Sigmoid colon (tissue), 7 donors: ENCODE measurements around the gene MYL6B. TPM values are rescaled to one million over a fixed set of nuclear protein-coding genes. Genes with fewer than 3 reads are reported as not detected.
A peak's percentile ranks its signal among the peaks of the same experiment; 100 is the strongest.

Source experiments
- DNase-seq: peaks from one replicate; pipeline ENCODE4 v3.0.0-alpha.2; 2019
- H3K27ac ChIP-seq, 4 donors: fragments of 200-600 bp; sonication (generic); one replicate each; pipeline ENCODE4 v1.5.1; 2016 to 2019; ENCODE audit warnings: mild to moderate bottlenecking in 1 of 4
- H3K27me3 ChIP-seq, 3 donors: fragments of 200-600 bp; sonication (generic); one replicate each; pipeline ENCODE4 v1.5.1; 2019; ENCODE audit warnings: mild to moderate bottlenecking in 1 of 3
- H3K36me3 ChIP-seq, 4 donors: fragments of 200-600 bp; sonication (generic); one replicate each; pipeline ENCODE4 v1.5.1; 2016 to 2019
- H3K4me1 ChIP-seq, 4 donors: fragments of 200-600 bp; sonication (generic); one replicate each; pipeline ENCODE4 v1.5.1; 2017 to 2019
- H3K4me3 ChIP-seq, 4 donors: fragments of 200-600 bp; sonication (generic); one replicate each; pipeline ENCODE4 v1.5.1; 2017 to 2019; ENCODE audit warnings: mild to moderate bottlenecking in 2 of 4, moderate library complexity in 1 of 4
- H3K9me3 ChIP-seq, 4 donors: fragments of 200-600 bp in 3 of 4; sonication (generic) in 3 of 4; one replicate each; pipeline versions ENCODE4 v1.5.1 to v1.6.1; 2013 to 2019
- CTCF ChIP-seq, 4 experiments: fragments of 450-650 bp in 3 of 4; fragments of 200-600 bp in 1 of 4; IDR thresholded peaks; one replicate each; pipeline ENCODE4 v1.5.1; 2016 to 2019; ENCODE audit warnings: antibody characterized with exemption in 4 of 4, mild to moderate bottlenecking in 3 of 4, moderate library complexity in 2 of 4
- EP300 ChIP-seq, 4 donors: sonication (generic); formaldehyde crosslinking; IDR thresholded peaks; one replicate each; pipeline ENCODE4 v1.6.1; 2017; ENCODE audit warnings: antibody characterized with exemption in 4 of 4
- POLR2A ChIP-seq, 2 donors: fragments of 450-650 bp; IDR thresholded peaks; one replicate each; pipeline ENCODE4 v1.6.1; 2016; ENCODE audit warnings: antibody characterized with exemption in 2 of 2, mild to moderate bottlenecking in 2 of 2, moderate library complexity in 2 of 2
- POLR2AphosphoS5 ChIP-seq, 4 donors: sonication (generic); formaldehyde crosslinking; IDR thresholded peaks; one replicate each; pipeline ENCODE4 v1.6.1; 2017; ENCODE audit warnings: antibody characterized with exemption in 4 of 4
- WGBS, 2 donors: extraction: QIAGEN DNeasy Blood & Tissue Kit; methylation state at CpG; one replicate each; pipeline ENCODE4 v1.1.7; 2013; 5-methylcytosine and 5-hydroxymethylcytosine counted together
- intact Hi-C: fragments of 100-400 bp; cut with DNase I; formaldehyde crosslinking; loops from one replicate; pipeline ENCODE4 v1.15.1; 2023
- polyA plus RNA-seq, 3 donors: library from polyadenylated mRNA; stranded (reverse); fragments of 200-250 nt; gene quantifications; one replicate each; pipeline ENCODE4 v1.2.3, GENCODE V29; 2013
- total RNA-seq, 4 donors: library from RNA; depleted of rRNA; stranded (reverse); fragments of >200 nt; gene quantifications; one replicate each; pipeline ENCODE4 v1.1.0, GENCODE V29; 2016
- donor health status: healthy with polysubstance abuse.
- donor health status: Bipolar disorder and iron deficiency.
- donor health status: healthy.

MYL6B gene
- total RNA-seq (10 to 100 TPM; 37.7 to 90.6 (median 64.1) TPM), polyA plus RNA-seq (10 to 100 TPM; 26.4 to 63.7 (median 32.3) TPM)

GRCh38 chr12:56152132-56152755, at the start of gene MYL6B:
MYL6B (plus strand) TSS chr12:56152587; CDS start chr12:56153919, 1,332 bp downstream.
- H3K4me1 ChIP-seq, result peaks cover 0 to 36% (median 25%) of the 10 kb centered on the region in 4 donors
- no peaks in the 10 kb centered on the region for H3K27me3 ChIP-seq
- intact Hi-C loops, result no loop called here
- H3K36me3 ChIP-seq, result no peaks in the 10 kb centered on the region
- H3K9me3 ChIP-seq, result no peaks in the 10 kb centered on the region
- WGBS, 2 donors, result 0 to 1% methylated on average over 37 of the region's 37 CpGs
- peak within 1 kb of the TSS; percentile 59 to 79 (median 68) for H3K4me3 ChIP-seq
- TF ChIP-seq POLR2A (IDR thresholded peaks at IDR 0.05) (peak in 1 of 2 donors; percentile 29), POLR2AphosphoS5 (IDR thresholded peaks at IDR 0.05) (peak; percentile 60 to 94 (median 82)), CTCF (IDR thresholded peaks at IDR 0.05) (no peak), EP300 (IDR thresholded peaks at IDR 0.05) (peak in 1 of 4 donors; percentile 76)
- DNase-seq, result peak; percentile 97
- H3K27ac ChIP-seq, result peak within 1 kb of the TSS; percentile 92 to 97 (median 94)

DNA sequence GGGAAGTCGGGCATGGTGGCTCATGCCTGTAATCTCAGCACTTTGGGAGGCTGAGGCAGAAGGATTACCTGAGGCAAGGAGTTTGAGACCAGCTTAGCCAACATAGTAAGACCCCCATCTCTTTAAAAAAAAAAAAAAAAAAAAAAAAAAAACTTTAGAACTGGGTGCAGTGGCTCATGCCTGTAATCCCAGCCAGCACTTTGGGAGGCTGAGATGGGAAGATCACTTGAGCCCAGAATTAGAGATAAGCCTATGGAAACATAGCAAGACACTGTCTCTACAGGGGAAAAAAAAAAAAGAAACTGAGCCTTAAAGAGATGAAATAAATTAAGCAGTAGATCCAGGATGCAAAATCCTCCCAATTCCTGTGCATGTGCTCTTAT, 49.7 kb upstream of the MYL6B start:
- no peaks in the 10 kb centered on the region for H3K9me3 ChIP-seq
- peaks cover 3 to 12% (median 9%) of the 10 kb centered on the region in 4 donors for H3K36me3 ChIP-seq
- no peak overlapping the region for H3K4me3 ChIP-seq
- H3K4me1 ChIP-seq, result peaks cover 0 to 27% (median 21%) of the 10 kb centered on the region in 4 donors
- H3K27ac ChIP-seq, result peak overlapping the region in 2 of 4 donors; percentile 86 to 93
- H3K27me3 ChIP-seq, result no peaks in the 10 kb centered on the region
- no peak for DNase-seq
- no peak for TF ChIP-seq POLR2A (IDR thresholded peaks at IDR 0.05)
- TF ChIP-seq POLR2AphosphoS5 (IDR thresholded peaks at IDR 0.05), result no peak
- TF ChIP-seq CTCF (IDR thresholded peaks at IDR 0.05), result no peak
- no peak for TF ChIP-seq EP300 (IDR thresholded peaks at IDR 0.05)
- intact Hi-C loops, result loop anchor here (5.0 kb wide), 1 partner anchor 105 kb away; the partner anchor contains the start of gene SUOX
- WGBS, 2 donors, result 58 to 78% methylated on average over 1 of the region's 1 CpG

DNA sequence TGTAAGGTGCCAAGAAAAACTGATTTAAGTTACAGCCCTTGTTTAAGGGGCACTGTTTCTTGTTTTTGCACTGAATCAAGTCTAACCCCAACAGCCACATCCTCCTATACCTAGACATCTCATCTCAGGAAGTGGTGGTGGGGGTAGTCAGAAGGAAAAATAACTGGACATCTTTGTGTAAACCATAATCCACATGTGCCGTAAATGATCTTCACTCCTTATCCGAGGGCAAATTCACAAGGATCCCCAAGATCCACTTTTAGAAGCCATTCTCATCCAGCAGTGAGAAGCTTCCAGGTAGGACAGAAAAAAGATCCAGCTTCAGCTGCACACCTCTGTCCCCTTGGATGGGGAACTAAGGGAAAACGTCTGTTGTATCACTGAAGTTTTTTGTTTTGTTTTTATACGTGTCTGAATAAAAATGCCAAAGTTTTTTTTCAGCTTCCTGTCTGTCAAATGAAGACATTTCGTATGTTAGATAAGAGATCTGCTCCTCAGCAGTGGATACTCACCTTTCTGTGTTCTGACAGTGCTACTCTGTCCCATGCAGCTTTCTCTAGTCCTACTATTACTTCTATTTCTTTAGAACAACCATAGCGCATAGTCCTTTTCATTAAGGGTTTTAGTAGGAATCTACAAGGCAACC, 49.2 kb upstream of the MYL6B start:
- Histone ChIP-seq H3K36me3 (peaks cover 8 to 17% (median 12%) of the 10 kb centered on the region in 4 donors), H3K4me1 (peaks cover 0 to 27% (median 21%) of the 10 kb centered on the region in 4 donors), H3K27me3 (no peaks in the 10 kb centered on the region), H3K27ac (peak overlapping the region; percentile 84 to 93 (median 86)), H3K9me3 (no peaks in the 10 kb centered on the region), H3K4me3 (peak overlapping the region; percentile 67 to 91 (median 78))
- DNase-seq, result no peak
- TF ChIP-seq EP300 (IDR thresholded peaks at IDR 0.05) (no peak), POLR2A (IDR thresholded peaks at IDR 0.05) (no peak), POLR2AphosphoS5 (IDR thresholded peaks at IDR 0.05) (no peak), CTCF (IDR thresholded peaks at IDR 0.05) (no peak)
- intact Hi-C loops, result loop anchor here (5.0 kb wide), 1 partner anchor 106 kb away; the partner anchor contains the start of gene SUOX
- WGBS, 2 donors, result 30 to 40% methylated on average over 6 of the region's 6 CpGs

GRCh38 chr12:56103823-56104108, 48.6 kb upstream of the MYL6B start:
- DNase-seq, result no peak
- WGBS, 2 donors, result 1 to 2% methylated on average over 8 of the region's 8 CpGs
- Histone ChIP-seq H3K27ac (peak overlapping the region; percentile 84 to 93 (median 86)), H3K4me1 (peaks cover 0 to 27% (median 21%) of the 10 kb centered on the region in 4 donors), H3K9me3 (no peaks in the 10 kb centered on the region), H3K4me3 (peak overlapping the region; percentile 67 to 91 (median 78)), H3K36me3 (peaks cover 9 to 23% (median 17%) of the 10 kb centered on the region in 4 donors), H3K27me3 (no peaks in the 10 kb centered on the region)
- intact Hi-C loops, result loop anchor here (1.0 to 5.0 kb wide), 3 partner anchors 24 to 106 kb away; partner anchors contain the start of gene SUOX
- TF ChIP-seq POLR2A (IDR thresholded peaks at IDR 0.05), result no peak
- no peak for TF ChIP-seq POLR2AphosphoS5 (IDR thresholded peaks at IDR 0.05)
- no peak for TF ChIP-seq CTCF (IDR thresholded peaks at IDR 0.05)
- TF ChIP-seq EP300 (IDR thresholded peaks at IDR 0.05), result no peak
